NB4 (cell line): ENCODE results near the gene APEH.

Experiments
- DNase-seq: peaks from one replicate; pipeline ENCODE4 v3.0.0; 2010; ENCODE audit warnings: low read depth
- H3K4me3 ChIP-seq: one replicate; pipeline ENCODE4 v1.5.1; 2011; ENCODE audit warnings: mild to moderate bottlenecking, low read depth, low read length, moderate library complexity
- CTCF ChIP-seq: IDR thresholded peaks from one replicate; pipeline ENCODE4 v1.5.1; 2012; ENCODE audit warnings: low read depth, low read length
- MAX ChIP-seq: IDR thresholded peaks from 2 replicates; pipeline ENCODE4 v1.6.1; 2011; ENCODE audit warnings: low read depth, low read length
- MYC ChIP-seq: IDR thresholded peaks from 2 replicates; pipeline ENCODE4 v1.6.1; 2011; ENCODE audit warnings: low read depth, low read length
- POLR2A ChIP-seq: IDR thresholded peaks from 2 replicates; pipeline ENCODE4 v1.6.1; 2011; ENCODE audit warnings: mild to moderate bottlenecking; ENCODE audit not compliant: insufficient read length; ENCODE audit errors: extremely low read depth

APEH gene

GRCh38 chr3:49629451-49629850 lies 44.7 kb upstream of the APEH start:
- DNase-seq: no peak
- TF ChIP-seq POLR2A (no peak), CTCF (no peak), MYC (no peak), MAX (no peak)
- no peak overlapping the region for H3K4me3 ChIP-seq

DNA sequence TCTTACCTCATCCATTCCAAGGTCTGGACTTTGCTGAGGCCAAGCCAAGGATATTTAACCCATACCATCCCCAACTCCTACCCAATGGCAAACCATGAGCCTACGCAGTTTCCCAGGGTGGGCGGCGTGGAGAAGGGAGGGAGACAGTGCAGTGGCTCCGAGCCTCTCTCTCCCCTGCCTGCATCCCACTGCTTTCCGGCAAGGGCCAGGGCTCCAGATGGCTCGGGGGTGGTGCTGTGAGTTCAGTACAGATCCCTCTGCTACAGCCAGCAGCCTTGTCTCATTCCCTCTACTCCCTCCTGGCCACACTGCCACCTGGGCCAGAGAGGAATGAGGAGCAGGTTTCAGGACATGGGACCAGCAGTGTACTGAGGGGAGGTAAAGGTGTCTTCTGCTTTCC lies 44.3 kb upstream of the APEH start:
- TF ChIP-seq MAX (no peak), MYC (no peak), CTCF (no peak), POLR2A (no peak)
- no peak for DNase-seq
- no peak overlapping the region for H3K4me3 ChIP-seq

- no peak overlapping the region for H3K4me3 ChIP-seq
- TF ChIP-seq MYC: no peak
- no peak for TF ChIP-seq POLR2A
- no peak for TF ChIP-seq CTCF
- no peak for TF ChIP-seq MAX
- DNase-seq: no peak
Observed at GRCh38 chr3:49630784-49631183, 43.4 kb upstream of the APEH start.

- H3K4me3 ChIP-seq: no peak overlapping the region
- TF ChIP-seq MYC: no peak
- no peak for TF ChIP-seq POLR2A
- no peak for TF ChIP-seq MAX
- no peak for TF ChIP-seq CTCF
- DNase-seq: no peak
Observed at GRCh38 chr3:49634736-49635135, 39.4 kb upstream of the APEH start.

GRCh38 chr3:49636883-49637609 lies 37.1 kb upstream of the APEH start:
- H3K4me3 ChIP-seq: no peak overlapping the region
- DNase-seq: no peak
- TF ChIP-seq POLR2A (no peak), MAX (no peak), CTCF (no peak), MYC (no peak)
